Tibial nerve (tissue), 3 donors: Measurements from ENCODE around the gene GDAP1L1.

Experiments
- CTCF ChIP-seq, 5 experiments: fragments of 200-600 bp in 3 of 5; fragments of 450-650 bp in 2 of 5; sonication (generic) in 3 of 5; IDR thresholded peaks; one replicate each; pipeline ENCODE4 v1.5.1; 2016 to 2019; ENCODE audit warnings: antibody characterized with exemption in 5 of 5, mild to moderate bottlenecking in 3 of 5, moderate library complexity in 2 of 5
- POLR2A ChIP-seq, 2 donors: fragments of 450-650 bp; IDR thresholded peaks; one replicate each; pipeline ENCODE4 v1.6.1; 2017; ENCODE audit warnings: antibody characterized with exemption in 2 of 2, mild to moderate bottlenecking in 2 of 2, moderate library complexity in 2 of 2

- TF ChIP-seq CTCF (IDR thresholded peaks at IDR 0.05), result no peak
- no peak for TF ChIP-seq POLR2A (IDR thresholded peaks at IDR 0.05)
These were observed 21.7 kb downstream of the GDAP1L1 start for GRCh38 chr20:44268802-44269201.
